Neural progenitor cell (in vitro differentiated cells): ENCODE results near the gene TM4SF5. TPM values are rescaled to one million over a fixed set of nuclear protein-coding genes. Genes with fewer than 3 reads are reported as not detected.

ENCODE experiments used
- DNase-seq: peaks from one replicate; pipeline ENCODE4 v3.0.0-alpha.2; 2016; ENCODE audit warnings: low spot score
- H2AFZ ChIP-seq: fragments of 200-600 bp; sonication (generic); replicated peaks from 2 replicates; pipeline ENCODE4 v1.6.1; 2016; ENCODE audit warnings: antibody characterized with exemption
- H3F3A ChIP-seq: fragments of 200-600 bp; sonication (generic); 2 replicates; pipeline ENCODE4 v1.6.1; 2016; ENCODE audit warnings: antibody characterized with exemption, low read depth
- H3K27ac ChIP-seq: fragments of 200-600 bp; sonication (generic); 2 replicates; pipeline ENCODE4 v1.5.1; 2016; ENCODE audit warnings: mild to moderate bottlenecking
- H3K27me3 ChIP-seq: fragments of 200-600 bp; sonication (generic); 2 replicates; pipeline ENCODE4 v1.6.1; 2016; ENCODE audit warnings: mild to moderate bottlenecking, moderate library complexity
- H3K36me3 ChIP-seq: fragments of 200-600 bp; sonication (generic); 2 replicates; pipeline ENCODE4 v1.5.1; 2016
- H3K4me1 ChIP-seq: fragments of 200-600 bp; sonication (generic); 2 replicates; pipeline ENCODE4 v1.6.1; 2016; ENCODE audit warnings: mixed run types
- H3K4me2 ChIP-seq: fragments of 200-600 bp; sonication (generic); 2 replicates; pipeline ENCODE4 v1.6.1; 2016
- H3K4me3 ChIP-seq: fragments of 200-600 bp; sonication (generic); 2 replicates; pipeline ENCODE4 v1.5.1; 2016
- H3K79me2 ChIP-seq: fragments of 200-600 bp; sonication (generic); 2 replicates; pipeline ENCODE4 v1.6.1; 2016; ENCODE audit warnings: low read depth
- H3K9ac ChIP-seq: fragments of 200-600 bp; sonication (generic); 2 replicates; pipeline ENCODE4 v1.6.1; 2016
- H3K9me3 ChIP-seq: fragments of 200-600 bp; sonication (generic); 2 replicates; pipeline ENCODE4 v1.5.1; 2016; ENCODE audit warnings: low read depth
- H4K20me1 ChIP-seq: fragments of 200-600 bp; sonication (generic); 2 replicates; pipeline ENCODE4 v1.6.1; 2016; ENCODE audit warnings: low read depth
- H3K27ac Mint-ChIP-seq: 3 replicates; pipeline ENCODE4 v1.8.0; 2021; ENCODE audit warnings: mixed read lengths
- H3K27me3 Mint-ChIP-seq: 2 replicates; pipeline ENCODE4 v1.8.0; 2022; ENCODE audit warnings: low read depth, mild to moderate bottlenecking, inconsistent platforms, moderate library complexity, mixed read lengths; ENCODE audit not compliant: insufficient read depth
- H3K36me3 Mint-ChIP-seq: 3 replicates; pipeline ENCODE4 v1.8.0; 2021; ENCODE audit warnings: mixed read lengths
- H3K4me1 Mint-ChIP-seq: 3 replicates; pipeline ENCODE4 v1.8.0; 2021; ENCODE audit warnings: mixed read lengths
- H3K4me3 Mint-ChIP-seq: 3 replicates; pipeline ENCODE4 v1.8.0; 2021; ENCODE audit warnings: mild to moderate bottlenecking, moderate library complexity, mixed read lengths
- H3K9me3 Mint-ChIP-seq: 3 replicates; pipeline ENCODE4 v1.8.0; 2020; ENCODE audit warnings: mixed read lengths
- CTCF ChIP-seq: fragments of 200-600 bp; sonication (generic); IDR thresholded peaks from 2 replicates; pipeline ENCODE4 v1.5.1; 2017; ENCODE audit warnings: antibody characterized with exemption, mild to moderate bottlenecking
- EZH2 ChIP-seq: fragments of 200-600 bp; sonication (generic); IDR thresholded peaks from 2 replicates; pipeline ENCODE4 v1.6.1; 2017; ENCODE audit warnings: antibody characterized with exemption, mild to moderate bottlenecking, moderate library complexity
- EZH2phosphoT487 ChIP-seq: fragments of 200-600 bp; sonication (generic); IDR thresholded peaks from 2 replicates; pipeline ENCODE4 v1.6.1; 2017; ENCODE audit warnings: antibody characterized with exemption
- total RNA-seq: library from RNA; depleted of rRNA; stranded (reverse); fragments of >200 nt; gene quantifications from 2 replicates; pipeline ENCODE4 v1.2.3, GENCODE V29; 2015; ENCODE audit warnings: low replicate concordance

TM4SF5 gene
- total RNA-seq, 1 donor from 2014 or later: not detected

GRCh38 chr17:4734857-4735475 lies 36.7 kb upstream of the TM4SF5 start:
- Histone ChIP-seq H3K4me3 (no peak overlapping the region), H3K9me3 (no peaks in the 10 kb centered on the region), H3K4me2 (no peak overlapping the region), H3F3A (peaks cover 6% of the 10 kb centered on the region), H3K9ac (no peak overlapping the region), H3K36me3 (no peaks in the 10 kb centered on the region), H3K27ac (no peak overlapping the region), H3K79me2 (no peaks in the 10 kb centered on the region), H3K27me3 (peaks cover 53% of the 10 kb centered on the region), H4K20me1 (peaks cover 20% of the 10 kb centered on the region), H2AFZ (no peak overlapping the region), H3K4me1 (peaks cover 3% of the 10 kb centered on the region)
- peaks cover 14% of the 10 kb centered on the region for H3K4me1 Mint-ChIP-seq
- peaks cover 37% of the 10 kb centered on the region for H3K27me3 Mint-ChIP-seq
- H3K4me3 Mint-ChIP-seq: no peak overlapping the region
- H3K27ac Mint-ChIP-seq: no peak overlapping the region
- no peaks in the 10 kb centered on the region for H3K36me3 Mint-ChIP-seq
- no peak for DNase-seq
- H3K9me3 Mint-ChIP-seq: no peaks in the 10 kb centered on the region
- TF ChIP-seq EZH2phosphoT487 (no peak), CTCF (no peak)

GRCh38 chr17:4735876-4736651 lies 35.6 kb upstream of the TM4SF5 start:
- peaks cover 20% of the 10 kb centered on the region for H4K20me1 ChIP-seq
- no peak for DNase-seq
- H3K27me3 ChIP-seq: peaks cover 64% of the 10 kb centered on the region
- H3K9me3 ChIP-seq: no peaks in the 10 kb centered on the region
- no peak overlapping the region for H3K27ac ChIP-seq
- no peak overlapping the region for H3K4me2 ChIP-seq
- H3K4me3 ChIP-seq: no peak overlapping the region
- TF ChIP-seq CTCF: no peak
- no peak for TF ChIP-seq EZH2phosphoT487
- no peak for TF ChIP-seq EZH2
- peaks cover 2% of the 10 kb centered on the region for H3K9me3 Mint-ChIP-seq
- H3K4me1 ChIP-seq: peaks cover 3% of the 10 kb centered on the region
- peaks cover 15% of the 10 kb centered on the region for H3K4me1 Mint-ChIP-seq
- no peak overlapping the region for H3K9ac ChIP-seq
- H3K4me3 Mint-ChIP-seq: no peak overlapping the region
- H3K36me3 ChIP-seq: no peaks in the 10 kb centered on the region
- no peak overlapping the region for H2AFZ ChIP-seq
- no peaks in the 10 kb centered on the region for H3K79me2 ChIP-seq
- peaks cover 46% of the 10 kb centered on the region for H3K27me3 Mint-ChIP-seq
- no peak overlapping the region for H3K27ac Mint-ChIP-seq
- peaks cover 10% of the 10 kb centered on the region for H3F3A ChIP-seq
- no peaks in the 10 kb centered on the region for H3K36me3 Mint-ChIP-seq

- no peaks in the 10 kb centered on the region for H3K36me3 Mint-ChIP-seq
- H3K9me3 Mint-ChIP-seq: peaks cover 2% of the 10 kb centered on the region
- no peak overlapping the region for H3K27ac ChIP-seq
- no peak for TF ChIP-seq EZH2
- no peak for TF ChIP-seq CTCF
- peak; percentile 31 for TF ChIP-seq EZH2phosphoT487
- peaks cover 11% of the 10 kb centered on the region for H3K4me1 Mint-ChIP-seq
- H3K4me3 ChIP-seq: peak overlapping the region; percentile 64
- peak overlapping the region; percentile 76 for H3K4me2 ChIP-seq
- peak overlapping the region; percentile 75 for H3K4me3 Mint-ChIP-seq
- H3K27me3 ChIP-seq: peaks cover 87% of the 10 kb centered on the region
- H3K79me2 ChIP-seq: no peaks in the 10 kb centered on the region
- H4K20me1 ChIP-seq: peaks cover 6% of the 10 kb centered on the region
- H3K27me3 Mint-ChIP-seq: peaks cover 57% of the 10 kb centered on the region
- H3F3A ChIP-seq: peaks cover 5% of the 10 kb centered on the region
- no peaks in the 10 kb centered on the region for H3K36me3 ChIP-seq
- peaks cover 3% of the 10 kb centered on the region for H3K4me1 ChIP-seq
- H3K9me3 ChIP-seq: no peaks in the 10 kb centered on the region
- peak; percentile 33 for DNase-seq
- no peak overlapping the region for H3K27ac Mint-ChIP-seq
- H3K9ac ChIP-seq: no peak overlapping the region
- H2AFZ ChIP-seq: no peak overlapping the region
Measured at GRCh38 chr17:4738136-4739121, 33.3 kb upstream of the TM4SF5 start.
